Measurements from ENCODE around the gene ATG4A. TPM values are rescaled to one million over a fixed set of nuclear protein-coding genes. Genes with fewer than 3 reads are reported as not detected.
A peak's percentile ranks its signal among the peaks of the same experiment; 100 is the strongest.

ATG4A gene
- total and polyA plus RNA-seq, 2 donors (not counting 3 experiments of a cell fraction or from before 2014, with no cell fraction given), result 13.2 to 28.7 TPM

DNA sequence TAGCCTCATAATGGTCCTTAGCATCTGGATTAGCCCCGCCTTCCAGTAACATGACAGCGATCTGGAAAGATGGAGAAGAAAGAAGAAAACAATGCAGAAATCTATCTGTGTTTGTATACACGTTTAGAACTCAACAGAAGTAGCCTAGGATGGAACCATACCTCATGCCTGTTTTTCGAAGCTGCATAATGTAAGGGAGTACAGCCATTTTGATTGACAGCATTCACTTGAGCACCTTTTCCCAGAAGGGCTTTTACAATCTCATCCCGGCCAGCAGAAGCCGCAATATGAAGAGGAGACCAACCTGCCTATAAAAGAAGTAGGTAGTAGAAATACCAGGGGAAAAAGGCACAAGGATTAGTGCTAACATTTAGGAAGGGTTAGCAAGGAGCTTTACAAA lies 3.8 kb upstream of the ATG4A start:
- dilution Hi-C loops (cut with MboI; ENCODE audit: extremely low pct_ligation_motif_present, low sequenced_read_pairs) (no loop called here), intact Hi-C loops (cut with micrococcal nuclease) (no loop called here)
- H3K27me3 ChIP-seq (ENCODE audit: control insufficient read depth in 2 of 2, insufficient read depth in 2 of 2, low read length in 2 of 2), result no peaks in the 10 kb centered on the region
- H3K4me3 ChIP-seq (replicated peaks in 1 of 3; ENCODE audit: insufficient read depth in 1 of 3, low read depth in 1 of 3, low read length in 3 of 3), result no peak overlapping the region
- H2AFZ ChIP-seq (ENCODE audit: low read depth, low read length), result no peak overlapping the region
- FAIRE-seq (no peak), DNase-seq (ENCODE audit: low read depth, low spot score) (no peak)
- H3K4me2 ChIP-seq (ENCODE audit: insufficient read depth, low read length), result no peak overlapping the region
- H3K9ac ChIP-seq (replicated peaks; ENCODE audit: extremely low read depth, insufficient read depth, low read length), result no peak overlapping the region
- H4K20me1 ChIP-seq (replicated peaks; ENCODE audit: control insufficient read depth, extremely low read depth, insufficient read depth, low read length), result no peaks in the 10 kb centered on the region
- peaks cover 15% of the 10 kb centered on the region for H3K4me1 ChIP-seq (ENCODE audit: control insufficient read depth, extremely low read depth, insufficient read depth, low read length)
- no peaks in the 10 kb centered on the region for H3K9me3 ChIP-seq (replicated peaks; ENCODE audit: control insufficient read depth, insufficient read depth, low read length)
- no peaks in the 10 kb centered on the region for H3K9me1 ChIP-seq (replicated peaks; ENCODE audit: control insufficient read depth, extremely low read depth, insufficient read depth, low read length)
- ChIA-PET CTCF (interaction anchor here (5.7 kb wide), 1 partner anchor 51 kb away, joined by 38 read pairs; no protein-coding TSS in a partner anchor), POLR2A (no interaction called here)
- BruUV-seq (replicated peaks), result no TSS peak
- peaks cover 38% of the 10 kb centered on the region for H3K79me2 ChIP-seq (ENCODE audit: control insufficient read depth, insufficient read depth, low read length)
- TF ChIP-seq POLR2AphosphoS5 (IDR thresholded peaks at IDR 0.05; ENCODE audit: insufficient read depth, low read depth, low read length), result no peak
- TF ChIP-seq JUN (IDR thresholded peaks at IDR 0.05; ENCODE audit: borderline replicate concordance, insufficient read depth, insufficient read length, low read depth), result no peak
- H3K27ac ChIP-seq (ENCODE audit: insufficient read depth, low read depth, low read length), result peak overlapping the region; percentile 27
- H3K36me3 ChIP-seq (ENCODE audit: control insufficient read depth in 2 of 2, extremely low read depth in 1 of 2, insufficient read depth in 2 of 2, low read length in 2 of 2), result no peaks in the 10 kb centered on the region

- Histone ChIP-seq H3K4me2 (ENCODE audit: insufficient read depth, low read length) (no peak overlapping the region), H3K36me3 (ENCODE audit: control insufficient read depth in 2 of 2, extremely low read depth in 1 of 2, insufficient read depth in 2 of 2, low read length in 2 of 2) (no peaks in the 10 kb centered on the region), H3K27me3 (ENCODE audit: control insufficient read depth in 2 of 2, insufficient read depth in 2 of 2, low read length in 2 of 2) (no peaks in the 10 kb centered on the region), H3K4me3 (replicated peaks in 1 of 3; ENCODE audit: insufficient read depth in 1 of 3, low read depth in 1 of 3, low read length in 3 of 3) (no peak overlapping the region), H3K9ac (replicated peaks; ENCODE audit: extremely low read depth, insufficient read depth, low read length) (peak overlapping the region; percentile 3), H3K27ac (ENCODE audit: insufficient read depth, low read depth, low read length) (peak overlapping the region; percentile 34), H3K4me1 (ENCODE audit: control insufficient read depth, extremely low read depth, insufficient read depth, low read length) (peaks cover 15% of the 10 kb centered on the region), H3K79me2 (ENCODE audit: control insufficient read depth, insufficient read depth, low read length) (peaks cover 45% of the 10 kb centered on the region), H2AFZ (ENCODE audit: low read depth, low read length) (no peak overlapping the region), H4K20me1 (replicated peaks; ENCODE audit: control insufficient read depth, extremely low read depth, insufficient read depth, low read length) (no peaks in the 10 kb centered on the region), H3K9me1 (replicated peaks; ENCODE audit: control insufficient read depth, extremely low read depth, insufficient read depth, low read length) (no peaks in the 10 kb centered on the region), H3K9me3 (replicated peaks; ENCODE audit: control insufficient read depth, insufficient read depth, low read length) (no peaks in the 10 kb centered on the region)
- no peak for FAIRE-seq
- TF ChIP-seq POLR2A (IDR thresholded peaks at IDR 0.05; ENCODE audit: low read depth, low read length) (no peak), MYC (IDR thresholded peaks at IDR 0.05; ENCODE audit: low read depth, low read length) (no peak), POLR2AphosphoS5 (IDR thresholded peaks at IDR 0.05; ENCODE audit: insufficient read depth, low read depth, low read length) (no peak), FOS (IDR thresholded peaks at IDR 0.05; ENCODE audit: borderline replicate concordance, insufficient read depth, low read length) (no peak), MAX (IDR thresholded peaks at IDR 0.05; ENCODE audit: insufficient read depth, insufficient read length) (no peak), GATA2 (IDR thresholded peaks at IDR 0.05; ENCODE audit: insufficient read depth, insufficient read length, low read depth, low read length) (no peak), JUN (IDR thresholded peaks at IDR 0.05; ENCODE audit: borderline replicate concordance, insufficient read depth, insufficient read length, low read depth) (no peak), EZH2 (IDR thresholded peaks at IDR 0.05; ENCODE audit: borderline replicate concordance, low read depth, low read length, severe bottlenecking) (no peak)
- TF ChIP-seq, protein P1, sequence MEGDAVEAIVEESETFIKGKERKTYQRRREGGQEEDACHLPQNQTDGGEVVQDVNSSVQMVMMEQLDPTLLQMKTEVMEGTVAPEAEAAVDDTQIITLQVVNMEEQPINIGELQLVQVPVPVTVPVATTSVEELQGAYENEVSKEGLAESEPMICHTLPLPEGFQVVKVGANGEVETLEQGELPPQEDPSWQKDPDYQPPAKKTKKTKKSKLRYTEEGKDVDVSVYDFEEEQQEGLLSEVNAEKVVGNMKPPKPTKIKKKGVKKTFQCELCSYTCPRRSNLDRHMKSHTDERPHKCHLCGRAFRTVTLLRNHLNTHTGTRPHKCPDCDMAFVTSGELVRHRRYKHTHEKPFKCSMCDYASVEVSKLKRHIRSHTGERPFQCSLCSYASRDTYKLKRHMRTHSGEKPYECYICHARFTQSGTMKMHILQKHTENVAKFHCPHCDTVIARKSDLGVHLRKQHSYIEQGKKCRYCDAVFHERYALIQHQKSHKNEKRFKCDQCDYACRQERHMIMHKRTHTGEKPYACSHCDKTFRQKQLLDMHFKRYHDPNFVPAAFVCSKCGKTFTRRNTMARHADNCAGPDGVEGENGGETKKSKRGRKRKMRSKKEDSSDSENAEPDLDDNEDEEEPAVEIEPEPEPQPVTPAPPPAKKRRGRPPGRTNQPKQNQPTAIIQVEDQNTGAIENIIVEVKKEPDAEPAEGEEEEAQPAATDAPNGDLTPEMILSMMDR (IDR thresholded peaks at IDR 0.05; ENCODE audit: extremely low read depth in 1 of 2, insufficient read depth in 1 of 2, low read depth in 1 of 2, low read length in 2 of 2), result no peak
- dilution Hi-C loops (cut with MboI; ENCODE audit: extremely low pct_ligation_motif_present, low sequenced_read_pairs) (no loop called here), intact Hi-C loops (cut with micrococcal nuclease) (no loop called here)
- no TSS peak for BruUV-seq (replicated peaks)
- DNase-seq (ENCODE audit: low read depth, low spot score), result no peak
- CTCF ChIA-PET, result interaction anchor here (0.7 to 5.7 kb wide), 2 partner anchors 11 to 50 kb away, joined by 3 to 38 read pairs; no protein-coding TSS in a partner anchor
- POLR2A ChIA-PET, result no interaction called here
Measured at GRCh38 chrX:108088511-108088910, 3.1 kb upstream of the ATG4A start.
